ENCODE measurements around the gene KIAA0825. TPM values are rescaled to one million over a fixed set of nuclear protein-coding genes. Genes with fewer than 3 reads are reported as not detected.

The KIAA0825 gene
- total RNA-seq, 3 donors from 2014 or later (not counting 1 experiment from before 2014, with no cell fraction given) = 2.4 to 5.0 (median 4.8) TPM

DNA sequence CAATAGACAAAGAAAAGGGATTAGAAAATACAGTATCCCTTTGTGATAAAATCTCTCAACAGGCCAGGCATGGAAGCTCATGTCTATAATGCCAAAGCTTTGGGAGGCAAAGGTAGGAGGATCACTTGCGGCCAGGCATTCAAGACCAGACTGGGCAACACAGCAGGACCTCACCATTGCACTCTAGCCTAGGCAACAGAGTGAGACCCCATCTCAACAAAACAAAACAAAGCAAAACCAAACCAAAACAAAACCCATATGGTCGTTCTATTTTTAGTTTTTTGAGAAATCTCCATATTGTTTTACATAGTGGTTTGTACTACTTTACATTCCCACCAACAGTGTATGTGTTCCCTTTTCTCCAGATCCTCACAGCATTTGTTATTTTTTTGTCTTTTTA lies 193.0 kb downstream of the KIAA0825 start:
- Mint-ChIP-seq H3K4me1 (no peaks in the 10 kb centered on the region), H3K27ac (no peak overlapping the region), H3K36me3 (no peaks in the 10 kb centered on the region), H3K27me3 (ENCODE audit: low read depth in 2 of 2) (no peaks in the 10 kb centered on the region), H3K9me3 (peaks cover 4 to 6% of the 10 kb centered on the region in 2 donors), H3K4me3 (no peak overlapping the region)
- TF ChIP-seq, protein P1, sequence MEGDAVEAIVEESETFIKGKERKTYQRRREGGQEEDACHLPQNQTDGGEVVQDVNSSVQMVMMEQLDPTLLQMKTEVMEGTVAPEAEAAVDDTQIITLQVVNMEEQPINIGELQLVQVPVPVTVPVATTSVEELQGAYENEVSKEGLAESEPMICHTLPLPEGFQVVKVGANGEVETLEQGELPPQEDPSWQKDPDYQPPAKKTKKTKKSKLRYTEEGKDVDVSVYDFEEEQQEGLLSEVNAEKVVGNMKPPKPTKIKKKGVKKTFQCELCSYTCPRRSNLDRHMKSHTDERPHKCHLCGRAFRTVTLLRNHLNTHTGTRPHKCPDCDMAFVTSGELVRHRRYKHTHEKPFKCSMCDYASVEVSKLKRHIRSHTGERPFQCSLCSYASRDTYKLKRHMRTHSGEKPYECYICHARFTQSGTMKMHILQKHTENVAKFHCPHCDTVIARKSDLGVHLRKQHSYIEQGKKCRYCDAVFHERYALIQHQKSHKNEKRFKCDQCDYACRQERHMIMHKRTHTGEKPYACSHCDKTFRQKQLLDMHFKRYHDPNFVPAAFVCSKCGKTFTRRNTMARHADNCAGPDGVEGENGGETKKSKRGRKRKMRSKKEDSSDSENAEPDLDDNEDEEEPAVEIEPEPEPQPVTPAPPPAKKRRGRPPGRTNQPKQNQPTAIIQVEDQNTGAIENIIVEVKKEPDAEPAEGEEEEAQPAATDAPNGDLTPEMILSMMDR (IDR thresholded peaks at IDR 0.05) = no peak
- DNase-seq = no peak
- Histone ChIP-seq H3K4me1 (ENCODE audit: control insufficient read depth, insufficient read depth, low read length) (no peaks in the 10 kb centered on the region), H3K36me3 (ENCODE audit: control insufficient read depth, insufficient read depth, low read length) (no peaks in the 10 kb centered on the region), H3K27me3 (ENCODE audit: control insufficient read depth, insufficient read depth, low read length) (no peaks in the 10 kb centered on the region), H3K27ac (ENCODE audit: low read length) (no peak overlapping the region), H3K9me3 (ENCODE audit: control insufficient read depth, insufficient read depth, low read length) (peaks cover 2% of the 10 kb centered on the region), H3K4me3 (ENCODE audit: low read length) (no peak overlapping the region)
- no peak for ATAC-seq
- intact Hi-C loops (cut with micrococcal nuclease) = no loop called here
- WGBS (ENCODE audit: insufficient coverage) = 100% methylated on average over 1 of the region's 2 CpGs

- Histone ChIP-seq H3K36me3 (ENCODE audit: control insufficient read depth, insufficient read depth, low read length) (no peaks in the 10 kb centered on the region), H3K27me3 (ENCODE audit: control insufficient read depth, insufficient read depth, low read length) (no peaks in the 10 kb centered on the region), H3K9me3 (ENCODE audit: control insufficient read depth, insufficient read depth, low read length) (peaks cover 2% of the 10 kb centered on the region), H3K27ac (ENCODE audit: low read length) (no peak overlapping the region), H3K4me3 (ENCODE audit: low read length) (no peak overlapping the region), H3K4me1 (ENCODE audit: control insufficient read depth, insufficient read depth, low read length) (no peaks in the 10 kb centered on the region)
- no peaks in the 10 kb centered on the region for H3K4me1 Mint-ChIP-seq
- no peaks in the 10 kb centered on the region for H3K27me3 Mint-ChIP-seq (ENCODE audit: low read depth in 2 of 2)
- DNase-seq (no peak), ATAC-seq (no peak)
- H3K9me3 Mint-ChIP-seq = peaks cover 0 to 2% of the 10 kb centered on the region in 2 donors
- H3K36me3 Mint-ChIP-seq = no peaks in the 10 kb centered on the region
- TF ChIP-seq, protein P1 (IDR thresholded peaks at IDR 0.05) = no peak
- no peak overlapping the region for H3K4me3 Mint-ChIP-seq
- intact Hi-C loops (cut with micrococcal nuclease) = no loop called here
- H3K27ac Mint-ChIP-seq = no peak overlapping the region
Observed at GRCh38 chr5:94423411-94423810, 195.0 kb downstream of the KIAA0825 start.

DNA sequence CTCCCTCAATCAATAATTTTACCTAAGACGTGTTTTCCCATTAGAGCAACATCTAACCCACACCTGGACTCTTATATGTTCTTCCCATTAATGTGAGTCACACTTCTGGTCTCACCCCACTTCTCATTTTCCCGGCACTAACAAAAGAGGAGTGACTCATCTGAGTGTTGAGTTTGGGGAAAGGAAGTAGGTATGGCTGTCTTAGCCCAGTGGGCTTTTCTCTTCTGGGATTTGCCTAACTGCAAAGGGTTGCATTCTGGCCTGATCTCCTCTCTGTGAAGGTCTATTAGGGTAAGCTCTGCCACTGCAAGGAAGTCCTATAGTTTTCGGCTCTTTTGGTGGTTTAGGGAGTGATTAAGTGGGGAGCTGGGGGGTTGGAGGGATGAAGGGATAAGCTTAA lies 195.6 kb downstream of the KIAA0825 start:
- ATAC-seq (no peak), DNase-seq (no peak)
- intact Hi-C loops (cut with micrococcal nuclease) = no loop called here
- H3K27me3 Mint-ChIP-seq (ENCODE audit: low read depth in 2 of 2) = no peaks in the 10 kb centered on the region
- TF ChIP-seq, protein P1 (IDR thresholded peaks at IDR 0.05) = no peak
- no peak overlapping the region for H3K4me3 Mint-ChIP-seq
- Histone ChIP-seq H3K36me3 (ENCODE audit: control insufficient read depth, insufficient read depth, low read length) (no peaks in the 10 kb centered on the region), H3K4me1 (ENCODE audit: control insufficient read depth, insufficient read depth, low read length) (no peaks in the 10 kb centered on the region), H3K27ac (ENCODE audit: low read length) (no peak overlapping the region), H3K9me3 (ENCODE audit: control insufficient read depth, insufficient read depth, low read length) (peaks cover 2% of the 10 kb centered on the region), H3K27me3 (ENCODE audit: control insufficient read depth, insufficient read depth, low read length) (no peaks in the 10 kb centered on the region), H3K4me3 (ENCODE audit: low read length) (no peak overlapping the region)
- 79% methylated on average over 2 of the region's 3 CpGs for WGBS (ENCODE audit: insufficient coverage)
- H3K9me3 Mint-ChIP-seq = peaks cover 0 to under 1% of the 10 kb centered on the region in 2 donors
- H3K27ac Mint-ChIP-seq = no peak overlapping the region
- H3K4me1 Mint-ChIP-seq = no peaks in the 10 kb centered on the region
- H3K36me3 Mint-ChIP-seq = no peaks in the 10 kb centered on the region

GRCh38 chr5:94420885-94421284 lies 197.5 kb downstream of the KIAA0825 start:
- ATAC-seq (no peak), DNase-seq (no peak)
- no peaks in the 10 kb centered on the region for H3K36me3 Mint-ChIP-seq
- H3K4me1 Mint-ChIP-seq = no peaks in the 10 kb centered on the region
- WGBS (ENCODE audit: insufficient coverage) = 59% methylated on average over 2 of the region's 2 CpGs
- Histone ChIP-seq H3K4me3 (ENCODE audit: low read length) (no peak overlapping the region), H3K36me3 (ENCODE audit: control insufficient read depth, insufficient read depth, low read length) (no peaks in the 10 kb centered on the region), H3K4me1 (ENCODE audit: control insufficient read depth, insufficient read depth, low read length) (no peaks in the 10 kb centered on the region), H3K27me3 (ENCODE audit: control insufficient read depth, insufficient read depth, low read length) (no peaks in the 10 kb centered on the region), H3K9me3 (ENCODE audit: control insufficient read depth, insufficient read depth, low read length) (no peaks in the 10 kb centered on the region), H3K27ac (ENCODE audit: low read length) (no peak overlapping the region)
- no peak overlapping the region for H3K4me3 Mint-ChIP-seq
- no peak overlapping the region for H3K27ac Mint-ChIP-seq
- TF ChIP-seq, protein P1 (IDR thresholded peaks at IDR 0.05) = no peak
- no peaks in the 10 kb centered on the region for H3K27me3 Mint-ChIP-seq (ENCODE audit: low read depth in 2 of 2)
- H3K9me3 Mint-ChIP-seq = no peaks in the 10 kb centered on the region
- intact Hi-C loops (cut with micrococcal nuclease) = no loop called here

Data from natural killer cell (primary cell).